GM12891 (cell line): ENCODE results near the gene RNF213.

Experiments used
- POLR2A ChIP-seq: IDR thresholded peaks from 2 replicates; pipeline ENCODE4 v1.6.1; 2011; ENCODE audit warnings: low read depth, low read length, control low read depth
- POLR2AphosphoS5 ChIP-seq: IDR thresholded peaks from 2 replicates; pipeline ENCODE4 v1.6.1; 2011; ENCODE audit warnings: low read depth, low read length, control low read depth
- POU2F2 ChIP-seq: IDR thresholded peaks from 2 replicates; pipeline ENCODE4 v1.6.1; 2011; ENCODE audit warnings: low read depth, mild to moderate bottlenecking, control low read depth, low read length, moderate library complexity

- TF ChIP-seq POLR2A: no peak
- TF ChIP-seq POLR2AphosphoS5: no peak
- TF ChIP-seq POU2F2: no peak
These were observed 45.8 kb upstream of the RNF213 start for GRCh38 chr17:80214878-80215210.
